SH-SY5Y (cell line): ENCODE measurements around the gene GSG1L.

Experiments
- GATA2 ChIP-seq: IDR thresholded peaks from 2 replicates; pipeline ENCODE4 v1.6.1; 2011; ENCODE audit warnings: mild to moderate bottlenecking, low read depth, low read length
- GATA3 ChIP-seq: IDR thresholded peaks from 2 replicates; pipeline ENCODE4 v1.6.1; 2011; ENCODE audit warnings: low read depth, mild to moderate bottlenecking, low read length, moderate library complexity

GRCh38 chr16:27978876-27979275, 84.6 kb downstream of the GSG1L start:
- TF ChIP-seq GATA3, result no peak
- no peak for TF ChIP-seq GATA2
